GM12878 (cell line): ENCODE data around the gene TMEM132D. TPM values are rescaled to one million over a fixed set of nuclear protein-coding genes. Genes with fewer than 3 reads are reported as not detected.

Experiments used
- ATAC-seq: fragments of 200-7000 bp; cut with Tn5 transposase; 3 replicates; pipeline ENCODE4 v1.9.1; 2020; ENCODE audit warnings: mild to moderate bottlenecking, moderate library complexity
- BruUV-seq: library from RNA; stranded (reverse); fragments of 400-500 nt; replicated peaks from 2 replicates; lab custom pipeline; 2021; lab: Mats Ljungman, UMichigan
- CTCF ChIA-PET: fragments of 300-600 bp; sonication (Branson Sonifier 250); formaldehyde crosslinking; extraction: SDS; loops from one replicate; lab custom pipeline; 2021; ENCODE audit warnings: inconsistent platforms; lab: Yijun Ruan, JAX
- POLR2A ChIA-PET: fragments of 350-600 bp; formaldehyde crosslinking; extraction: SDS; loops from one replicate; lab custom pipeline; 2021; ENCODE audit warnings: inconsistent platforms; lab: Charles Lee
- RAD21 ChIA-PET: fragments of 300-600 bp; sonication (Branson Sonifier 250); formaldehyde crosslinking; loops from one replicate; lab custom pipeline; 2023; ENCODE audit warnings: antibody characterized with exemption; ENCODE audit not compliant: unreplicated experiment; lab: Charles Lee
- SMC1A ChIA-PET: fragments of 300-600 bp; sonication (Branson Sonifier 250); formaldehyde crosslinking; loops from one replicate; lab custom pipeline; 2023; ENCODE audit not compliant: unreplicated experiment, uncharacterized antibody; lab: Charles Lee
- DNase-seq: peaks from one replicate; pipeline ENCODE4 v3.0.0-alpha.2; 2011; ENCODE audit warnings: low read depth, low spot score
- FAIRE-seq: peaks from 3 replicates; lab custom pipeline; 2011; peaks lifted over from hg19 to GRCh38; lab: Jason Lieb, UNC
- H2AFZ ChIP-seq: 2 replicates; pipeline ENCODE4 v1.6.0; 2011; ENCODE audit warnings: low read depth, low read length, control low read depth; ENCODE audit not compliant: control insufficient read depth
- H3K27ac ChIP-seq: 2 replicates; pipeline ENCODE4 v1.5.1; 2011; ENCODE audit warnings: control low read depth; ENCODE audit not compliant: control insufficient read depth, insufficient read depth
- H3K27me3 ChIP-seq, 2 experiments: replicated peaks in 1 of 2; 2 replicates each; pipeline versions ENCODE4 v1.6.0 to v1.6.1; 2011; ENCODE audit warnings: low read length in 1 of 2; ENCODE audit not compliant: control insufficient read depth in 2 of 2, insufficient read depth in 2 of 2
- H3K36me3 ChIP-seq, 2 experiments: 2 replicates each; pipeline ENCODE4 v1.5.1; 2011; ENCODE audit warnings: low read length in 1 of 2; ENCODE audit not compliant: control insufficient read depth in 2 of 2, insufficient read depth in 2 of 2
- H3K4me1 ChIP-seq: 2 replicates; pipeline ENCODE4 v1.6.1; 2011; ENCODE audit warnings: mild to moderate bottlenecking, low read length, moderate library complexity, mixed read lengths; ENCODE audit not compliant: control insufficient read depth, insufficient read depth
- H3K4me2 ChIP-seq: 2 replicates; pipeline ENCODE4 v1.6.0; 2011; ENCODE audit warnings: control low read depth; ENCODE audit not compliant: control insufficient read depth, insufficient read depth
- H3K4me3 ChIP-seq: fragments of 200-600 bp; sonication (generic); 2 replicates; pipeline ENCODE4 v1.5.1; 2016
- H3K79me2 ChIP-seq: 2 replicates; pipeline ENCODE4 v1.6.0; 2011; ENCODE audit warnings: low read length; ENCODE audit not compliant: control insufficient read depth, insufficient read depth
- H3K9ac ChIP-seq: 2 replicates; pipeline ENCODE4 v1.8.0; 2011; ENCODE audit warnings: low read length, control low read depth, mixed read lengths; ENCODE audit not compliant: control insufficient read depth, insufficient read depth
- H3K9me3 ChIP-seq: replicated peaks from 3 replicates; pipeline ENCODE4 v1.5.1; 2011; ENCODE audit warnings: mild to moderate bottlenecking, low read length; ENCODE audit not compliant: control insufficient read depth, insufficient read depth
- H4K20me1 ChIP-seq: 2 replicates; pipeline ENCODE4 v1.6.0; 2011; ENCODE audit not compliant: control insufficient read depth, insufficient read depth
- ATF7 ChIP-seq: fragments of 450-650 bp; IDR thresholded peaks from 2 replicates; pipeline ENCODE4 v1.6.1; 2016; ENCODE audit warnings: low read depth, mild to moderate bottlenecking
- IRF5 ChIP-seq: fragments of 450-650 bp; IDR thresholded peaks from 2 replicates; pipeline ENCODE4 v1.6.1; 2017; ENCODE audit warnings: borderline replicate concordance
- NFIC ChIP-seq: IDR thresholded peaks from 2 replicates; pipeline ENCODE4 v1.6.1; 2012; ENCODE audit warnings: low read depth, mild to moderate bottlenecking, inconsistent platforms, low read length, moderate library complexity
- NR2F1 ChIP-seq: fragments of 450-650 bp; conservative IDR thresholded peaks from 2 replicates; pipeline ENCODE4 v1.6.1; 2017; ENCODE audit warnings: mild to moderate bottlenecking
- RUNX3 ChIP-seq: IDR thresholded peaks from 2 replicates; pipeline ENCODE4 v1.6.1; 2012; ENCODE audit warnings: low read length, inconsistent platforms
- SMC3 ChIP-seq: IDR thresholded peaks from 2 replicates; pipeline ENCODE4 v1.6.1; 2011; ENCODE audit warnings: low read length, improper control_type of control experiment, borderline replicate concordance
- SREBF1 ChIP-seq: IDR thresholded peaks from 2 replicates; pipeline ENCODE4 v1.6.1; 2012; ENCODE audit warnings: mild to moderate bottlenecking, low read length
- USF1 ChIP-seq: IDR thresholded peaks from 2 replicates; pipeline ENCODE4 v1.6.1; 2011; ENCODE audit warnings: borderline replicate concordance, low read depth, mild to moderate bottlenecking, moderate library complexity, mixed read lengths, low read length; ENCODE audit not compliant: insufficient read depth; ENCODE audit errors: extremely low read length
- ZBTB40 ChIP-seq: fragments of 450-650 bp; IDR thresholded peaks from 2 replicates; pipeline ENCODE4 v1.6.1; 2016; ENCODE audit warnings: mild to moderate bottlenecking, moderate library complexity, borderline replicate concordance
- ZNF687 ChIP-seq: fragments of 450-650 bp; IDR thresholded peaks from 2 replicates; pipeline ENCODE4 v1.6.1; 2017; ENCODE audit warnings: mild to moderate bottlenecking, moderate library complexity
- WGBS: methylation state at CpG from one replicate; pipeline ENCODE4 v1.1.6; 2016; ENCODE audit warnings: low lambda C conversion rate; ENCODE audit not compliant: insufficient replicate concordance, insufficient coverage; ENCODE audit errors: missing lambda C conversion rate; 5-methylcytosine and 5-hydroxymethylcytosine counted together
- in situ Hi-C: fragments of 300-500 bp; cut with MboI; formaldehyde crosslinking; loops from 9 replicates; pipeline ENCODE4 v1.14.3; 2018; ENCODE audit warnings: mixed read lengths
- intact Hi-C: fragments of 100-400 bp; cut with micrococcal nuclease; formaldehyde crosslinking; loops from one replicate; pipeline ENCODE4 v1.14.2; 2022; ENCODE audit not compliant: unreplicated experiment
- polyA plus RNA-seq, 11 experiments: library from polyadenylated mRNA; depleted of rRNA in 4 of 11; unstranded in 6 of 11; stranded (reverse) in 5 of 11; fragments of >200 nt; fragmentation: Nextera tagmentation in 4 of 11; fragmentation: Illumina TruSeq in 1 of 11; extraction: Ambion mirVana in 4 of 11; extraction: Trizol in 1 of 11; gene quantifications; 1 replicate in 1 of 11; 2 replicates in 10 of 11; pipeline versions ENCODE4 v1.2.1 to v1.2.3, GENCODE V29; 2011 to 2016; ENCODE audit warnings: inconsistent platforms in 2 of 11, missing spikeins in 2 of 11, low read depth in 1 of 11
- total RNA-seq, 4 experiments: library from RNA; depleted of rRNA in 3 of 4; stranded (reverse); fragments of >200 nt in 3 of 4; fragmentation: Illumina TruSeq in 1 of 4; extraction: Trizol in 1 of 4; gene quantifications; 2 replicates each; pipeline versions ENCODE4 v1.2.1 to v1.2.3, GENCODE V29; 2013 to 2021

The TMEM132D gene
- total and polyA plus RNA-seq, 10 of the 15 experiments (the other 5 are each of a cell fraction or from before 2014, with no cell fraction given), result under 0.01 to 0.12 (median 0.02) TPM; not detected in 3

- FAIRE-seq, result no peak
- no peak for TF ChIP-seq NFIC
- no peak for TF ChIP-seq ZBTB40
- no peak for TF ChIP-seq SREBF1
- no peak for TF ChIP-seq RUNX3
- TF ChIP-seq USF1, result no peak
- TF ChIP-seq ATF7, result no peak
- no peak for TF ChIP-seq NR2F1
- TF ChIP-seq ZNF687, result no peak
- no peak for TF ChIP-seq SMC3
- no peak for TF ChIP-seq IRF5
- 58% methylated on average over 16 of the region's 16 CpGs for WGBS
- H3K4me1 ChIP-seq, result no peaks in the 10 kb centered on the region
- no peak overlapping the region for H2AFZ ChIP-seq
- RAD21 ChIA-PET, result no interaction called here
- in situ Hi-C loops, result no loop called here
- BruUV-seq, result no TSS peak
- intact Hi-C loops, result no loop called here
- no peaks in the 10 kb centered on the region; the same call in 2 of the 3 replicates for H3K9me3 ChIP-seq
- no peak overlapping the region for H3K4me3 ChIP-seq
- CTCF ChIA-PET, result no interaction called here
- H3K4me2 ChIP-seq, result no peak overlapping the region
- ATAC-seq, result no peak
- POLR2A ChIA-PET, result no interaction called here
- DNase-seq, result no peak
- no peaks in the 10 kb centered on the region for H3K27me3 ChIP-seq
- no peaks in the 10 kb centered on the region for H3K79me2 ChIP-seq
- H3K9ac ChIP-seq, result no peak overlapping the region
- H4K20me1 ChIP-seq, result no peaks in the 10 kb centered on the region
- SMC1A ChIA-PET, result interaction anchor here (0.6 kb wide), 1 partner anchor 384 kb away, joined by 3 read pairs; no protein-coding TSS in a partner anchor
- no peak overlapping the region for H3K27ac ChIP-seq
- H3K36me3 ChIP-seq, result no peaks in the 10 kb centered on the region
These were observed 420.5 kb downstream of the TMEM132D start for GRCh38 chr12:129483111-129483893.
